Neural cell (in vitro differentiated cells): ENCODE data around the gene MXD4. TPM values are rescaled to one million over a fixed set of nuclear protein-coding genes. Genes with fewer than 3 reads are reported as not detected.

Experiments used
- H2AFZ ChIP-seq: fragments of 200-600, 300-800 bp; sonication (generic), shearing (Covaris generic); 2 replicates; pipeline ENCODE4 v1.6.0; 2014; ENCODE audit warnings: low read depth, mild to moderate bottlenecking, antibody characterized with exemption, low read length, moderate library complexity
- H3F3A ChIP-seq: fragments of 200-600 bp; shearing (Covaris generic); 2 replicates; pipeline ENCODE4 v1.6.1; 2016; ENCODE audit warnings: mild to moderate bottlenecking, moderate library complexity, mixed read lengths, antibody characterized with exemption, low read length; ENCODE audit not compliant: insufficient read depth, poor library complexity, severe bottlenecking
- H3K27ac ChIP-seq: fragments of 200-600, 300-800 bp; sonication (generic), shearing (Covaris generic); 2 replicates; pipeline ENCODE4 v1.5.1; 2014; ENCODE audit warnings: mild to moderate bottlenecking, low read length, moderate library complexity
- H3K27me3 ChIP-seq: fragments of 300-800, 200-600 bp; sonication (generic), shearing (Covaris generic); 2 replicates; pipeline ENCODE4 v1.6.0; 2014; ENCODE audit warnings: mild to moderate bottlenecking, low read depth, low read length, moderate library complexity; ENCODE audit not compliant: insufficient read depth
- H3K36me3 ChIP-seq: fragments of 300-800, 200-600 bp; sonication (generic), shearing (Covaris generic); 2 replicates; pipeline ENCODE4 v1.5.1; 2014; ENCODE audit warnings: mild to moderate bottlenecking, antibody characterized with exemption, low read length, moderate library complexity; ENCODE audit not compliant: insufficient read depth
- H3K4me2 ChIP-seq: fragments of 300-800, 200-600 bp; sonication (generic), shearing (Covaris generic); 2 replicates; pipeline ENCODE4 v1.6.0; 2014; ENCODE audit warnings: mild to moderate bottlenecking, low read length
- H3K4me3 ChIP-seq: fragments of 300-800, 200-600 bp; sonication (generic), shearing (Covaris generic); 2 replicates; pipeline ENCODE4 v1.5.1; 2014; ENCODE audit warnings: mild to moderate bottlenecking, low read length, moderate library complexity
- H3K79me2 ChIP-seq: fragments of 200-600 bp; shearing (Covaris generic); replicated peaks from 2 replicates; pipeline ENCODE4 v1.6.0; 2014; ENCODE audit warnings: mild to moderate bottlenecking, low read length, moderate library complexity; ENCODE audit not compliant: insufficient read depth
- H3K9ac ChIP-seq: fragments of 300-800, 200-600 bp; sonication (generic), shearing (Covaris generic); 2 replicates; pipeline ENCODE4 v1.6.1; 2016; ENCODE audit warnings: mild to moderate bottlenecking, low read length, mixed read lengths
- H3K9me2 ChIP-seq: fragments of 200-600 bp; shearing (Covaris generic); 2 replicates; pipeline ENCODE4 v1.6.1; 2016; ENCODE audit warnings: mild to moderate bottlenecking, low read length, mixed read lengths; ENCODE audit not compliant: insufficient read depth
- H3K9me3 ChIP-seq: fragments of 200-600, 300-800 bp; sonication (generic), shearing (Covaris generic); 2 replicates; pipeline ENCODE4 v1.6.1; 2016; ENCODE audit warnings: mild to moderate bottlenecking, mixed run types, low read length, moderate library complexity, mixed read lengths
- H4K20me1 ChIP-seq: fragments of 200-600 bp; shearing (Covaris generic); 2 replicates; pipeline ENCODE4 v1.6.1; 2016; ENCODE audit warnings: mild to moderate bottlenecking, mixed run types; ENCODE audit not compliant: insufficient read depth
- CTCF ChIP-seq: fragments of 450-650 bp; IDR thresholded peaks from 2 replicates; pipeline ENCODE4 v1.5.1; 2014; ENCODE audit warnings: antibody characterized with exemption, mild to moderate bottlenecking, moderate library complexity; ENCODE audit not compliant: poor library complexity, severe bottlenecking
- EP300 ChIP-seq: fragments of 450-650 bp; conservative IDR thresholded peaks from 2 replicates; pipeline ENCODE4 v1.6.1; 2014; ENCODE audit warnings: antibody characterized with exemption, mild to moderate bottlenecking, moderate library complexity; ENCODE audit not compliant: poor library complexity, severe bottlenecking
- EZH2 ChIP-seq: fragments of 200-600, 300-800 bp; shearing (Covaris generic), sonication (generic); IDR thresholded peaks from 2 replicates; pipeline ENCODE4 v1.6.1; 2014; ENCODE audit warnings: antibody characterized with exemption, low read length, borderline replicate concordance, mild to moderate bottlenecking; ENCODE audit not compliant: insufficient read depth, poor library complexity, severe bottlenecking
- MXI1 ChIP-seq: fragments of 450-650 bp; conservative IDR thresholded peaks from 2 replicates; pipeline ENCODE4 v1.6.1; 2014; ENCODE audit warnings: antibody characterized with exemption, mild to moderate bottlenecking; ENCODE audit not compliant: poor library complexity, severe bottlenecking
- POLR2AphosphoS5 ChIP-seq: IDR thresholded peaks from 2 replicates; pipeline ENCODE4 v1.6.1; 2012
- RAD21 ChIP-seq: fragments of 450-650 bp; conservative IDR thresholded peaks from 2 replicates; pipeline ENCODE4 v1.6.1; 2014; ENCODE audit warnings: antibody characterized with exemption, mild to moderate bottlenecking, moderate library complexity
- REST ChIP-seq: IDR thresholded peaks from 2 replicates; pipeline ENCODE4 v1.6.1; 2012; ENCODE audit warnings: borderline replicate concordance
- SMC3 ChIP-seq: fragments of 450-650 bp; conservative IDR thresholded peaks from 2 replicates; pipeline ENCODE4 v1.6.1; 2014; ENCODE audit warnings: antibody characterized with exemption, mild to moderate bottlenecking, moderate library complexity; ENCODE audit not compliant: poor library complexity
- TAF1 ChIP-seq: IDR thresholded peaks from 2 replicates; pipeline ENCODE4 v1.6.1; 2012; ENCODE audit warnings: low read depth
- polyA plus RNA-seq: library from polyadenylated mRNA; depleted of rRNA; stranded (reverse); fragments of >200 nt; gene quantifications from 2 replicates; pipeline ENCODE4 v1.2.3, GENCODE V29; 2014

The MXD4 gene
- polyA plus RNA-seq, 1 donor from 2014 or later: 58.4 TPM

- H3K36me3 ChIP-seq: no peaks in the 10 kb centered on the region
- no peaks in the 10 kb centered on the region for H3K27me3 ChIP-seq
- H3K4me2 ChIP-seq: no peak overlapping the region
- no peaks in the 10 kb centered on the region for H3F3A ChIP-seq
- TF ChIP-seq EZH2 (no peak), TAF1 (no peak), POLR2AphosphoS5 (no peak), EP300 (no peak), RAD21 (no peak), REST (no peak), MXI1 (no peak), CTCF (no peak), SMC3 (no peak)
- H3K9me2 ChIP-seq: no peaks in the 10 kb centered on the region
- no peak overlapping the region for H3K4me3 ChIP-seq
- no peaks in the 10 kb centered on the region for H4K20me1 ChIP-seq
- H3K9me3 ChIP-seq: no peaks in the 10 kb centered on the region
- no peak overlapping the region for H2AFZ ChIP-seq
- no peak overlapping the region for H3K27ac ChIP-seq
- H3K9ac ChIP-seq: no peak overlapping the region
- H3K79me2 ChIP-seq: no peaks in the 10 kb centered on the region
Measured at GRCh38 chr4:2284934-2285612, 23.2 kb upstream of the MXD4 start.

- TF ChIP-seq EZH2 (no peak), RAD21 (no peak), EP300 (no peak), MXI1 (no peak), REST (no peak), SMC3 (no peak), POLR2AphosphoS5 (no peak), CTCF (no peak), TAF1 (no peak)
- H3K27me3 ChIP-seq: no peaks in the 10 kb centered on the region
- no peak overlapping the region for H3K4me2 ChIP-seq
- H3K9me2 ChIP-seq: no peaks in the 10 kb centered on the region
- H3K9me3 ChIP-seq: no peaks in the 10 kb centered on the region
- no peak overlapping the region for H3K4me3 ChIP-seq
- no peaks in the 10 kb centered on the region for H3F3A ChIP-seq
- no peaks in the 10 kb centered on the region for H3K36me3 ChIP-seq
- H3K27ac ChIP-seq: no peak overlapping the region
- no peak overlapping the region for H2AFZ ChIP-seq
- no peak overlapping the region for H3K9ac ChIP-seq
- no peaks in the 10 kb centered on the region for H3K79me2 ChIP-seq
- no peaks in the 10 kb centered on the region for H4K20me1 ChIP-seq
Measured at GRCh38 chr4:2284161-2284933, 22.4 kb upstream of the MXD4 start.
